ENCODE data around the gene EFL1.

- TF ChIP-seq SUZ12 (IDR thresholded peaks at IDR 0.05; ENCODE audit: extremely low read depth, insufficient read depth, insufficient read length): no peak
- TF ChIP-seq YY1 (IDR thresholded peaks at IDR 0.05; ENCODE audit: insufficient read depth, insufficient read length): no peak
Observed at GRCh38 chr15:82132742-82133141, 129.8 kb downstream of the EFL1 start.

Measured in NT2/D1 (cell line).